IPS DF 6.9 (cell line): ENCODE results near the gene MBD5.

Source experiments
- DNase-seq: peaks from one replicate; pipeline ENCODE4 v3.0.0-alpha.2; 2013; ENCODE audit warnings: low read depth, low spot score
- H3K27ac ChIP-seq: one replicate; pipeline ENCODE4 v1.5.1; 2013; ENCODE audit warnings: low read length, control low read depth
- H3K27me3 ChIP-seq: 2 replicates; pipeline ENCODE4 v1.6.1; 2013; ENCODE audit warnings: mild to moderate bottlenecking, low read length; ENCODE audit not compliant: control insufficient read depth, insufficient read depth
- H3K36me3 ChIP-seq: 2 replicates; pipeline ENCODE4 v1.6.1; 2013; ENCODE audit warnings: low read length; ENCODE audit not compliant: control insufficient read depth, insufficient read depth
- H3K4me1 ChIP-seq: 2 replicates; pipeline ENCODE4 v1.6.1; 2013; ENCODE audit warnings: low read length; ENCODE audit not compliant: control insufficient read depth, insufficient read depth
- H3K4me3 ChIP-seq: 2 replicates; pipeline ENCODE4 v1.5.1; 2013; ENCODE audit warnings: mild to moderate bottlenecking, low read length
- H3K9me3 ChIP-seq: 2 replicates; pipeline ENCODE4 v1.6.1; 2013; ENCODE audit warnings: low read length, inconsistent platforms; ENCODE audit not compliant: control insufficient read depth, insufficient read depth
- WGBS: extraction: QIAGEN DNeasy Blood & Tissue Kit; methylation state at CpG from one replicate; pipeline ENCODE4 v1.1.7; 2013; ENCODE audit warnings: mixed read lengths, missing lambda C conversion rate; ENCODE audit not compliant: insufficient read length, insufficient coverage; 5-methylcytosine and 5-hydroxymethylcytosine counted together

Gene MBD5

GRCh38 chr2:148338541-148338940, 317.6 kb downstream of the MBD5 start:
- H3K4me3 ChIP-seq: no peak overlapping the region
- H3K9me3 ChIP-seq: no peaks in the 10 kb centered on the region
- H3K4me1 ChIP-seq: no peaks in the 10 kb centered on the region
- no peak for DNase-seq
- H3K27ac ChIP-seq: no peak overlapping the region
- H3K27me3 ChIP-seq: no peaks in the 10 kb centered on the region
- H3K36me3 ChIP-seq: no peaks in the 10 kb centered on the region

GRCh38 chr2:148342086-148342485, 321.2 kb downstream of the MBD5 start:
- no peaks in the 10 kb centered on the region for H3K9me3 ChIP-seq
- H3K4me1 ChIP-seq: no peaks in the 10 kb centered on the region
- no peak for DNase-seq
- no CpG with 5 or more reads among the region's 4 CpGs for WGBS
- no peak overlapping the region for H3K4me3 ChIP-seq
- H3K27me3 ChIP-seq: no peaks in the 10 kb centered on the region
- H3K27ac ChIP-seq: no peak overlapping the region
- no peaks in the 10 kb centered on the region for H3K36me3 ChIP-seq

GRCh38 chr2:148350199-148350598, 329.3 kb downstream of the MBD5 start:
- no peak for DNase-seq
- Histone ChIP-seq H3K27ac (no peak overlapping the region), H3K4me1 (no peaks in the 10 kb centered on the region), H3K27me3 (no peaks in the 10 kb centered on the region), H3K36me3 (no peaks in the 10 kb centered on the region), H3K9me3 (no peaks in the 10 kb centered on the region), H3K4me3 (no peak overlapping the region)
- no CpG with 5 or more reads among the region's 1 CpG for WGBS

GRCh38 chr2:148351437-148352143, 330.7 kb downstream of the MBD5 start:
- Histone ChIP-seq H3K4me1 (no peaks in the 10 kb centered on the region), H3K4me3 (no peak overlapping the region), H3K9me3 (no peaks in the 10 kb centered on the region), H3K27me3 (no peaks in the 10 kb centered on the region), H3K36me3 (no peaks in the 10 kb centered on the region), H3K27ac (no peak overlapping the region)
- no CpG with 5 or more reads among the region's 2 CpGs for WGBS
- DNase-seq: no peak

GRCh38 chr2:148358375-148358774, 337.5 kb downstream of the MBD5 start:
- Histone ChIP-seq H3K36me3 (no peaks in the 10 kb centered on the region), H3K27ac (no peak overlapping the region), H3K9me3 (no peaks in the 10 kb centered on the region), H3K4me3 (no peak overlapping the region), H3K4me1 (no peaks in the 10 kb centered on the region), H3K27me3 (no peaks in the 10 kb centered on the region)
- DNase-seq: no peak
- no CpG with 5 or more reads among the region's 6 CpGs for WGBS

- no peak overlapping the region for H3K4me3 ChIP-seq
- no peaks in the 10 kb centered on the region for H3K36me3 ChIP-seq
- H3K27ac ChIP-seq: no peak overlapping the region
- H3K4me1 ChIP-seq: no peaks in the 10 kb centered on the region
- no peak for DNase-seq
- no peaks in the 10 kb centered on the region for H3K27me3 ChIP-seq
- no CpG with 5 or more reads among the region's 1 CpG for WGBS
- no peaks in the 10 kb centered on the region for H3K9me3 ChIP-seq
Measured at GRCh38 chr2:148360662-148361061, 339.8 kb downstream of the MBD5 start.

GRCh38 chr2:148362144-148362796, 341.4 kb downstream of the MBD5 start:
- Histone ChIP-seq H3K4me1 (no peaks in the 10 kb centered on the region), H3K27me3 (no peaks in the 10 kb centered on the region), H3K4me3 (no peak overlapping the region), H3K27ac (no peak overlapping the region), H3K9me3 (no peaks in the 10 kb centered on the region), H3K36me3 (no peaks in the 10 kb centered on the region)
- no peak for DNase-seq
- no CpG with 5 or more reads among the region's 10 CpGs for WGBS

GRCh38 chr2:148375214-148375613, 354.3 kb downstream of the MBD5 start:
- no peaks in the 10 kb centered on the region for H3K4me1 ChIP-seq
- no peak overlapping the region for H3K27ac ChIP-seq
- no CpG with 5 or more reads among the region's 3 CpGs for WGBS
- DNase-seq: no peak
- no peaks in the 10 kb centered on the region for H3K36me3 ChIP-seq
- no peaks in the 10 kb centered on the region for H3K9me3 ChIP-seq
- no peaks in the 10 kb centered on the region for H3K27me3 ChIP-seq
- no peak overlapping the region for H3K4me3 ChIP-seq

GRCh38 chr2:148391324-148391723, 370.4 kb downstream of the MBD5 start:
- H3K27me3 ChIP-seq: no peaks in the 10 kb centered on the region
- DNase-seq: no peak
- no peak overlapping the region for H3K4me3 ChIP-seq
- no CpG with 5 or more reads among the region's 1 CpG for WGBS
- H3K4me1 ChIP-seq: no peaks in the 10 kb centered on the region
- H3K27ac ChIP-seq: no peak overlapping the region
- no peaks in the 10 kb centered on the region for H3K9me3 ChIP-seq
- no peaks in the 10 kb centered on the region for H3K36me3 ChIP-seq

- H3K4me1 ChIP-seq: no peaks in the 10 kb centered on the region
- DNase-seq: no peak
- no CpG with 5 or more reads among the region's 1 CpG for WGBS
- no peak overlapping the region for H3K4me3 ChIP-seq
- no peaks in the 10 kb centered on the region for H3K9me3 ChIP-seq
- H3K36me3 ChIP-seq: no peaks in the 10 kb centered on the region
- no peak overlapping the region for H3K27ac ChIP-seq
- no peaks in the 10 kb centered on the region for H3K27me3 ChIP-seq
Measured at GRCh38 chr2:148402786-148403185, 381.9 kb downstream of the MBD5 start.

- WGBS: no CpG with 5 or more reads among the region's 1 CpG
- Histone ChIP-seq H3K4me3 (no peak overlapping the region), H3K4me1 (no peaks in the 10 kb centered on the region), H3K27me3 (no peaks in the 10 kb centered on the region), H3K36me3 (no peaks in the 10 kb centered on the region), H3K9me3 (no peaks in the 10 kb centered on the region), H3K27ac (no peak overlapping the region)
- no peak for DNase-seq
Measured at GRCh38 chr2:148410899-148411298, 390.0 kb downstream of the MBD5 start.
